ENCODE measurements around the gene DAB1. TPM values are rescaled to one million over a fixed set of nuclear protein-coding genes. Genes with fewer than 3 reads are reported as not detected.

DAB1 gene
- total RNA-seq, 1 experiment from 2014 or later, result not detected

DNA sequence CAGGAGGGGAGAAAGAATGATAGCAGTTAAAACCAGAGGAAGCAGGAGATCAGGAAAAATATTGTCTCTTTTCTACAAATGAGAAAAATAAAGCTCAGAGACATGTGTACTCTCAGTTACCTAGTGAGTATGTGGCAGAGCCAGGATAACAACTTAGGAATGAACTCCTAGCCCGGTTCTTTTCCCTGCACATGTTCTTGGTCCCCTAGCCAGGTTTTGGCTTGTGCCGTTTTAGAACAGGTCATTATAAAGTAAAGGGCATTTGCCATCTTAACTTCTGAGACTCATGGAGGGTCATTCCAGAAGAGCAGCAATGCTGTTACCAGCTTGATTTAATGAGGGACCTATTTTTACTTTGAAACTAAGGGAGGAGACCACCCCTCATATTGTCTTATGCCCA is 48.1 kb upstream of the DAB1 start:
- no peak overlapping the region for H2AFZ ChIP-seq (ENCODE audit: low read depth, low read length, poor library complexity, severe bottlenecking)
- H3K4me3 ChIP-seq (replicated peaks in 1 of 2; ENCODE audit: low read depth in 1 of 2, low read length in 2 of 2), result no peak overlapping the region
- no TSS peak for BruUV-seq (replicated peaks)
- H3K9ac ChIP-seq (ENCODE audit: low read length), result no peak overlapping the region
- H3K4me1 ChIP-seq (ENCODE audit: control insufficient read depth in 1 of 2, insufficient read depth in 2 of 2, low read length in 2 of 2), result no peaks in the 10 kb centered on the region
- H3K9me3 ChIP-seq (ENCODE audit: control insufficient read depth in 1 of 2, insufficient read depth in 1 of 2, low read depth in 1 of 2, low read length in 2 of 2), result no peaks in the 10 kb centered on the region
- no peaks in the 10 kb centered on the region for H3K36me3 ChIP-seq (ENCODE audit: control insufficient read depth in 1 of 2, insufficient read depth in 2 of 2, low read length in 2 of 2)
- ChIA-PET CTCF (no interaction called here), RAD21 (ENCODE audit: low non-redundant PET in 1 of 2, low total read pairs in 2 of 2, uncharacterized antibody in 2 of 2, unreplicated experiment in 2 of 2) (no interaction called here), POLR2A (no interaction called here)
- no peak for DNase-seq (ENCODE audit: low read depth, low spot score)
- no peaks in the 10 kb centered on the region for H3K27me3 ChIP-seq (ENCODE audit: insufficient read depth, low read length)
- H3K9me2 ChIP-seq (ENCODE audit: insufficient read depth), result no peaks in the 10 kb centered on the region
- intact Hi-C loops (cut with micrococcal nuclease), result no loop called here
- no peak overlapping the region for H3K4me2 ChIP-seq (ENCODE audit: low read length)
- no peak for ATAC-seq
- no peaks in the 10 kb centered on the region for H4K20me1 ChIP-seq (ENCODE audit: insufficient read depth)
- TF ChIP-seq ZFX (IDR thresholded peaks at IDR 0.05), result no peak
- no peak overlapping the region for H3K27ac ChIP-seq (ENCODE audit: low read depth, low read length)
- no peaks in the 10 kb centered on the region for H3K79me2 ChIP-seq (ENCODE audit: insufficient read depth, low read length)

DNA sequence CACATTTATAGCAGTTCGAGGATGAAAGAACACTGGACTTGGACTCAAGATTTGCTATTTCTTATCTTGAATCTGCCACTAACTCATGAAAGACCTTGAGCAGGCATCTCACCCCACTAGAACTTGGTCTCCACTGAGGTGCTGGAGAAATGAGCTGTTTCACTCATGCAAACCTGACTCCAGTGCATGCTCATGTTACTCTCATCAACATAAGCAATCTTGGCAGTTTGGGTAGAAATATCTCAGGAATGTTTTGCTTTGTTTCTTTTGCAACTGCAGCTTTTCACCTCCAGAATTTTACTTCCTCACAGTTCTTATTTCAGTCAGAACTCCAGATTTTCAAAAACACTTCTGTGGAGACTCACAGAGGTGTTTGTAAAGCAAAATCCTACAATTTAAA is 46.2 kb upstream of the DAB1 start:
- H3K27ac ChIP-seq (ENCODE audit: low read depth, low read length), result no peak overlapping the region
- H3K4me1 ChIP-seq (ENCODE audit: control insufficient read depth in 1 of 2, insufficient read depth in 2 of 2, low read length in 2 of 2), result no peaks in the 10 kb centered on the region
- no peak overlapping the region for H3K4me2 ChIP-seq (ENCODE audit: low read length)
- H3K79me2 ChIP-seq (ENCODE audit: insufficient read depth, low read length), result no peaks in the 10 kb centered on the region
- H3K4me3 ChIP-seq (replicated peaks in 1 of 2; ENCODE audit: low read depth in 1 of 2, low read length in 2 of 2), result no peak overlapping the region
- RAD21 ChIA-PET (ENCODE audit: low non-redundant PET in 1 of 2, low total read pairs in 2 of 2, uncharacterized antibody in 2 of 2, unreplicated experiment in 2 of 2), result no interaction called here
- no peak for TF ChIP-seq SRF (IDR thresholded peaks at IDR 0.05; ENCODE audit: low read depth)
- TF ChIP-seq RAD21 (IDR thresholded peaks at IDR 0.05; ENCODE audit: low read depth), result no peak
- no peak for TF ChIP-seq SIN3A (IDR thresholded peaks at IDR 0.05; ENCODE audit: low read depth)
- TF ChIP-seq JUND (IDR thresholded peaks at IDR 0.05), result no peak
- no peak for TF ChIP-seq TCF7L2 (IDR thresholded peaks at IDR 0.05; ENCODE audit: borderline replicate concordance, extremely low read depth, insufficient read depth, insufficient read length)
- CTCF ChIA-PET, result no interaction called here
- H2AFZ ChIP-seq (ENCODE audit: low read depth, low read length, poor library complexity, severe bottlenecking), result no peak overlapping the region
- ATAC-seq (no peak), DNase-seq (ENCODE audit: low read depth, low spot score) (no peak)
- intact Hi-C loops (cut with micrococcal nuclease), result no loop called here
- H3K27me3 ChIP-seq (ENCODE audit: insufficient read depth, low read length), result no peaks in the 10 kb centered on the region
- no peak overlapping the region for H3K9ac ChIP-seq (ENCODE audit: low read length)
- POLR2A ChIA-PET, result no interaction called here
- H4K20me1 ChIP-seq (ENCODE audit: insufficient read depth), result no peaks in the 10 kb centered on the region
- BruUV-seq (replicated peaks), result no TSS peak
- no peaks in the 10 kb centered on the region for H3K9me3 ChIP-seq (ENCODE audit: control insufficient read depth in 1 of 2, insufficient read depth in 1 of 2, low read depth in 1 of 2, low read length in 2 of 2)
- H3K9me2 ChIP-seq (ENCODE audit: insufficient read depth), result no peaks in the 10 kb centered on the region
- no peaks in the 10 kb centered on the region for H3K36me3 ChIP-seq (ENCODE audit: control insufficient read depth in 1 of 2, insufficient read depth in 2 of 2, low read length in 2 of 2)

Measured in HCT116 (cell line).